Left renal cortex interstitium (tissue), 4 donors: Measurements from ENCODE around the gene ANKRD44. TPM values are rescaled to one million over a fixed set of nuclear protein-coding genes. Genes with fewer than 3 reads are reported as not detected.

Source experiments
- DNase-seq, 4 donors: peaks; one replicate each; pipeline ENCODE4 v3.0.0-alpha.2; 2013; ENCODE audit warnings: low read depth in 4 of 4, low spot score in 2 of 4, missing footprints in 1 of 4
- polyA plus RNA-seq, 4 donors: library from polyadenylated mRNA; unstranded; fragments of 120-200 nt; gene quantifications; one replicate each; pipeline ENCODE4 v1.2.1, GENCODE V29; 2013; ENCODE audit not compliant: insufficient read length in 4 of 4

The ANKRD44 gene
- polyA plus RNA-seq, 4 donors, result 9.8 to 15.7 (median 12.6) TPM

DNA sequence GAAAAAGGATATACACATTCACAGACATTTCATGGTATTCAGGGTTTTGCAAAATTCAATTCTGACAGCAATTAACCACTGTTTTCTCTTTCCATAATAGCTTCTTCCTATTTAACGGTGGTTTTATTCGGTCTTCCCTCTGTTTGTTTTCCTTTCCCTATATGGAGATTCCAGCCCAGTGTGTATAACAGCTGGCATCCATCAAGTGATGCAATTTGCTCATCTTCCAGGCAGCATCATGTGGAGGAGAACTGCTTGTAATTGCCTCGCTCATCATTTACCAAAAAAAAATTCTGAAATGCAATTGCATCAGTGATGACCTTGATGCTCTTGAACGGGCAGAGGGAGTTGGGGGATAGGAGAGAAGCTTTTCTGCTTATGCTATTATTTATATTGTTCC lies 218.1 kb downstream of the ANKRD44 start:
- DNase-seq, result peak in 2 of 4 donors; percentile 50 to 72

DNA sequence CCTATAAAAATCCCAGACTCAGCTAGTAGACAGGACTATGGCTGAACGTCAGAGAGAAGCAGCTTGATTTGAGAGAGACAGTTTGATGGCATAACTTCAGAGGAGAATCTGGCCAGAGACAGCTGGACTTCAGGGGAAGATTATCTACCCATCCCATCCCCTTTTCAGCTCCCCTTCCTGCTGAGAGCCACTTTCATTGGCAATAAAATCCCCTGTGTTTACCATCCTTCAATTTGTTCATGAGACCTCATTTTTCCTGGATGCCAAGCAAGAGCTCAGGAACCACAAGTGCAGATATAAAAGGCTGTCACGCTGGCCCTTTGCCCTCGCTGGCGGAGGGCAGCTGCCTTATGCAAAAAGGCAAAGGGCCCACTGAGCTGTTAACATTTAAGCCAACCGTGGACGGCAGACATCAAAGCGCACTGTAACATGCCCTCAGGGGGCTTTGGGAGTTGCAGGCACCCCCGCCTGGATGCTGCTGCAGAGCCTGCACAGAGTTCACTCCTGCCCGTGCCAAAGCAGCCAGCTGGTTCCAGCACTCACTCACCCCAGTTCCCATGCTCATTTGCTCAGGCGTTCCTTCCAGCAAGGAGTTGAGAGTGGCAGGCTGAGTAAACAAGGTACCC lies 219.7 kb downstream of the ANKRD44 start:
- no peak for DNase-seq

DNA sequence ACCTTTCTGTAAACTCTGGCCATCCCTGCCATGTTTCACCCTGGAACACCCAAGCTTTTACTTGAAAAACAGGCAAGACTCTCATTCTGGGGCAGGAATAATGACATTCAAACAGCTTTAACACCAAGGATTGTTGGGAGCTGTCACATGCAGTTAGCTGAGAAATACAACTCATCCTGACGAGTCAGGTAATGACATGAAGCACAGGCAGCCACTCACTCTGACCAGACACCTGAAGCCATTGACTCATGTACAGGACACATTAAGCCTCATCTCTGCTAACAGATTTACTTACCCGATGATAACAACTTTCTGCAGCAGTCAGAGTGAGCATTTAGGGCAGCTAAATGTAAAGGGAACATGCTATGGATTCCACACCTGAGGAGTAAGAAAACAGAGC lies 220.9 kb downstream of the ANKRD44 start:
- DNase-seq, result no peak

DNA sequence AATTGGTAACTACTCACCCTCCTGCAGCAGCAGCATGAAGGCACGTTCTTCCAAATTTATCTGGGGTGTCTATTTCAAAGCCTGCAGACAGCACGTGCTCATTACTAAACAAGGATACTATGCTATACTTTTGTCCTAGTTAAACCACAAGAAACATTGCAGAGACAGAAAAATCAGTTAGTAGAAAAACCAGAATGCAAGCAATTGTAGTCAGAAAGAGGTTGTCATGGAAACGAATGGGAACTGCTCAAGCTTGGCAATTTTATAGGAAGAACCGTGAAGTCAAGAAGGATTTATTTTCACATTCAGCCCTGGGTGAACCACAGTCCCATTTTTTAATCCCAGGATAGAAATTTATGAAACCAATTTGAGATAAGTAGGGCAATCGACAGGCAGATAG lies 221.9 kb downstream of the ANKRD44 start:
- DNase-seq, result no peak

DNA sequence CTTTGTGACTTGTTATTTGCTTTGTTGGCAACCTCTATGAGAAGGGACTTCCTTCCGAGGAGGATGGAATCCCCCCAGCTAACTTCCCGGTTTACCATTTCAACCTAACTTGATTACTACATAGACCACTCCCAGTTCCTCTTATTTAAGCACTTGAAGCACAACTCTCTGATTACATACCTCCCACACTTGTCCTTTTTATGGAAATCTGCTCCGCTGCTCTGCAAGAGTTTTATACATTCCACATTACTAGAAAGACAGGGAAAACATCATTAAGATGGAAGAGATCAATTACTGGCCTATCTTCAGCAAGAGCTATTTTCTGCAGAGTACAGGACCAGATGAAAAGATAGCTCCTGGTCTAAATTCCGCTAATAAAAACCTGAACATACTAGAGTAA lies 224.1 kb downstream of the ANKRD44 start:
- DNase-seq, result no peak

DNA sequence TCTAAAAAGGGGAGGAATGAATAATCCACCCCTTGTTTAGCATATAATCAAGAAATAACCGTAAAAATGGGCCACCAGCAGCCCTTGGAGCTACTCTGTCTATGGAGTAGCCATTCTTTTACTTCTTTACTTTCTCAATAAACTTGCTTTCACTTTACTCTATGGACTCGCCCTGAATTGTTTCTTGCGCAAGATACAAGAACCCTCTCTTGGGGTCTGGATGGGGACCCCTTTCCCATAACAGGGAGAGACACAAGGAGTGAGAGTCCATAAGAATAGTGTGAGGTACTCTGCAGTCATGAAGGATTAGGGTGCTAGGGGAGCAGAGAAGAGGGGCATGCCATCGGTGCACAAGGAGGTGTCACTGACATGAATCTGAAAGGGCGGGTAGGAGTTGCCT lies 224.9 kb downstream of the ANKRD44 start:
- DNase-seq, result no peak

DNA sequence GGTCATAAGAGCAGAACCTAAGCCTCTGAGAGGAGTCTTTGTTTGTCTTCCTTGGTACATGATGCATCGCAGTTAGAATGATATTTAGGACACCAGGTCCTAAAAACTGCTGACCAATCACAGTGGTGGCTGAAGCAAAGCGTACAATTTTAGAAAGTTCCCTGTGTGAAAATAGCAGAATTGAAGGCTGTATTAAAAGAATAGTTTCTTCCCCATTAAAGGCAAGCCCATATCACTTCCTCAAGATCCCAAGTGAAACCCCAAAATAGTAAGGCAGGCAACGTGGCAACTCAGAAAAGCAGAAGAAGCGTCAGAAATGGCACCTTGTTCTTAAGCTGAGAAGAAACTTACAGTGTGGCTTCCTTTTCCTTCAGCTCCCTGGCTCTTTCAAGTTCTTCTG lies 229.3 kb downstream of the ANKRD44 start:
- DNase-seq, result no peak

DNA sequence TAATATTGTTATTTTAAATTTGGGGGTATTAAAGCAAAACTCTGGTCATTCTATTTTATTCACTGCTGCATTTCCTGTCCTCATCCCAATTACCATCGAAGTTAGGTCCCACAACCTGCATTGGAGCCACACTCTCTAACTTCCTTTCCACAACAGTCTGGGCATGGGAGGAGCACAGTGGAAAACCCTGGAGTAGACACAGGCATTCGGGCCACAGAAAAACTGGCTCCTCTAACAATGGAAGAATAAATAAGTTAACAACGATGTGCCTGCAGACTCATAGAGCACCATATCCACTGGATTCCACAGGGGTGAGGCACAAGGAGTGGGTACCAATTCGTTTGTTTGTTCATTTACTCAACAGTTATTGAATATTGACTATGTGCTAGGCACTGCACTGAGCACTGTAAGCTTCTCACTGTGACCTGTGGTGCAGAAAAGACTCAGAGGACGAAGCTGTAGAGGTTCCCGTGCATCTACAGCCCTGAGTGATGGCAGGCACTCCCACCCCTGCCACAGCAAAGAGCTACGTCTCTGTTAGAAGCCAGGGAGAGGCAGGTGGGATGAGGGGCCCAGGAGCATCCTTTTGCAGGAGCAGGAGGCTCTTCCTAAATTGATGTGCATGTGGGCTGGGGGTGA lies 229.9 kb downstream of the ANKRD44 start:
- no peak for DNase-seq

DNA sequence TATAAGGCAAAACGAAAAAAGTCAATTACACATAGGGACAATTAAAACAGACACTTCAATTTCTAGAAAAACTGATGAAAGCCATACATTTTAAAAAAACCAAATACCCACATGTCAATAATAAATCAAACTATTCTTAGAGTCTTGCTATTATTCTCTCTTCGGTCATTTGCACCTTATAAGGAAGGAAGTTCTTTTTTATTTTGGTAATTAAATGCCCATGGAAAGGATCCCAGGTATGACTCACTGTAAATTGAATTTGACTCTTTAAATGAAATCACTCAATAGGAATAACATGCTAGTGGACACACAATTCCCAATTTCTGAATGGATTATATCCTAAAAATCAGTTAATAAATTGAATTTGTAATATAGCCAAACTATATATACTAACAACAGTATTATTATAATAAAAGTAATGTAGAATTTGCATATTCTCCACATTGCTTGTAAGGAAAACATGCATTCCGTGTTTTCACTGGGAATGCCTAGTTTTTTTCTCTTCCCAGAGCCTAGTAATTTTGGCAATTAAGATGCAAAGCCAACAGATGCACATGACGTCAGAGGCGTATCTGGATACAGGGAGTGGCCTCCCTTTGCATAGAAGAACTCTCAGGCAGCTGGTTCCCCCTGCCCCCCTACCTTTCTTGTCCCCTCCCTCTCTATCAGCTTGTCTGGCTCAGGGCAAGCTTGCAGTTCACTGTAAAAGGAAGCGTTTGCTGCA lies 230.6 kb downstream of the ANKRD44 start:
- no peak for DNase-seq

DNA sequence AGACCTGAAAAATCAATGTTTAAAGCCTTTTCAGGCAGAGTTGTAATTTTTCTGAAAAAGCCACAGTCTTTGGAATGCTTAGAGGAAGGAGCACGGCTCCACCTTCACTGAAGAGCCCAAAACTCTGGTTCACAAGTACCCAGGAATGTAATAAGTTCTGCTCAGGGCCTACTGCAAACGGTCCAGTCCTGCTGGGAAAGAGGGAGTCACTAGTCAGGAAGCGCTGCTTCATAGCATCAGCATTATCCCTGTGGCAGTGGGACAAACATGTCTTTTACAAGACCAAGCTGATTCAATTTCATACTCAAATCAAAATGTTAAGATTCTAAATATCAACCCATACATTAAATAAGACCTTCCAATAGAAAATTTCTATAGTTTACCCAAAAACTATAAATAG lies 231.2 kb downstream of the ANKRD44 start:
- no peak for DNase-seq

DNA sequence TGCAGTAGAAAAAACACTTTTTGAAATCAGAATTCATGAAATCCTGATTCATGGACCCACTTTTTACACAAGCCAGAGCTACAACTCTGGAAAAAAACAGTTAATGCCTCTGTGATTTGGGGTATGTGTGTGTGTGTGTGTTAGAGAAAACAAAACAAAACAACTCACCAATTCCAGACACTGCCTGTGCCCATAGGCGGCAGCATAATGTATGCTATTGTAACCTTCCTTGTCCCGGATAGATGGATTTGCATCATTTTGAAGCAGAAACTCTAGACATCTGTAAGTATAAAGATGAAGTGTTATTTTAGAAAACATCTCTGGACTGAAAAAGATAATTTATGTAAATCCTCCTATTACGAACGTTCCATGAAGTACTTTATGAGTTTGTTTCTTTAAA lies 232.0 kb downstream of the ANKRD44 start:
- no peak for DNase-seq

DNA sequence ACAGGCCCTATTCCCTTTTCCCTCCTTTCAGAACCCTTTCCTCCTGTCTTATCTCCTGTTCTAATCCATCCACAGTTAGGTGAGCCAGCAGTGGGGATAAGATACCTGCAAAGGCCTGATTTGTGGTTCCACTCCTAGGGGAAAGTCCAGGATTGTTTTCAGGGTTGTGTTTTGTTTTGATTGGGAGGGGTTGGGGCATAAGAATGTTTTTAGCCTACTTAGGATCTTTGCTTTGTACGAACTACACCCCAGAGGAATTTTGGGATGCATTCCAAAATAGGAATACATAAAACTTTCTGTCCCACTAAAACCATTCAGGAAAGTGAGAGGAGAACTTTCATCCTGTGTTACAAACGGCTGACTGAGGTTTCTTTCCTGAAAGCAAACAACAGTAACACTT lies 233.2 kb downstream of the ANKRD44 start:
- DNase-seq, result no peak

DNA sequence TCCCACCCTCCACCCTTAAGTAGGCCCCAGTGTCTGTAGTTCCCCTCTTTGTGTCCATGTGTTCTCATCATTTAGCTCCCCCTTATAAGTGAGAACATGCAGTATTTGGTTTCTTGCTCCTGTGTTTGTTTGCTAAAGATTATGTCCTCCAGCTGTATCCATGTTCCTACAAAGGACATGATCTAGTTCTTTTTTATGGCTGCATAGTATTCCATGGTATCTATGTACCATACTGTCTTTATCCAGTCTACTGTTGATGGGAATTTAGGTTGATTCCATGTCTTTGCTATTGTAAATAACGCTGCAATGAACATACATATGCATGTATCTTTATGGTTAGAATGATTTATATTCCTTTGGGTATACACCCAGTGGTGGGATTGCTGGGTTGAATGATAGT lies 233.9 kb downstream of the ANKRD44 start:
- no peak for DNase-seq

DNA sequence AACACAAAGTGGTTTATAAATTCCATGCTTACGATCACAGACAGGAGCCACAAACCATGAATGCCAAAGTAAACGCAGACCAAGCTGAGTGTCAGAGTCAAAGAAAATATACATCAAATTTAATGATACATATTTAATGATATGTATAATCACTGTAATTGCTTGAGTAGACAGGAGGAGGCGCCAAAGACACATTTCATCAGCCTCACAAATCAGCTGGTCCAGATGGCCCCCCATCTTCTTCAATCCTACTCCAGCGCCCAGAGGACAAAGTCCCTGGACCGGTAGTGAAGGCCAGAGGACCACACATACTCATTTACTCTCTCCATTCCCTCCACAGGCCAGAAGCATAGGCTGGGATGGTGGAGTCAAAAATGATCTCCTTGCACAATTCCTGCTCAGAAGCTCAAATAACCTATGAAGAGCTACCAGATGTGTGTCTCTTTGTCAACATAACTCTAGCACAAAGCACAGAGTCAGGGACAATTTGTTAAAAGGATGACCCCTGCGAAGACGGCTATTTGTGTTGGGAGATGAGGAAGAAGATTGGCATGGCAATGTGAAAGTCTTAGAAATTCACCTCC lies 234.7 kb downstream of the ANKRD44 start:
- DNase-seq, result no peak

DNA sequence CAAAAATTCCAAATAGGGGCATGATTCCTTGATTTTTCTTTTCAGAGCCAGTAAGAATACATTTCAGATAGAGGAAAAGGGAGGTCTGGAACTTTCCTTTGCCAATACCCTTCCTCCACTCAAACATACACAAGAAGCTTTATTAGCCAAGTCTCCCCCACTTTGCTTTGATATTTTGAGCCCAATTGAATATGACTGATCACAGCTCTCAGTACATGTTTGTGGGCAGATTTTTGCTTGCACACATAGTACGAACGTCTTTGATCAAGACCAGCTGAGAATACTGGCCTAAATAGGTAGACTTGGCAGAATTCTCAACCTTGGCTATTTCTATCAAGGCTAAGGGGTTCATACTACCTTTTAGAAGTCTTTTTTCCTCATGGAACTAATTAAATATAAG lies 235.3 kb downstream of the ANKRD44 start:
- DNase-seq, result no peak

DNA sequence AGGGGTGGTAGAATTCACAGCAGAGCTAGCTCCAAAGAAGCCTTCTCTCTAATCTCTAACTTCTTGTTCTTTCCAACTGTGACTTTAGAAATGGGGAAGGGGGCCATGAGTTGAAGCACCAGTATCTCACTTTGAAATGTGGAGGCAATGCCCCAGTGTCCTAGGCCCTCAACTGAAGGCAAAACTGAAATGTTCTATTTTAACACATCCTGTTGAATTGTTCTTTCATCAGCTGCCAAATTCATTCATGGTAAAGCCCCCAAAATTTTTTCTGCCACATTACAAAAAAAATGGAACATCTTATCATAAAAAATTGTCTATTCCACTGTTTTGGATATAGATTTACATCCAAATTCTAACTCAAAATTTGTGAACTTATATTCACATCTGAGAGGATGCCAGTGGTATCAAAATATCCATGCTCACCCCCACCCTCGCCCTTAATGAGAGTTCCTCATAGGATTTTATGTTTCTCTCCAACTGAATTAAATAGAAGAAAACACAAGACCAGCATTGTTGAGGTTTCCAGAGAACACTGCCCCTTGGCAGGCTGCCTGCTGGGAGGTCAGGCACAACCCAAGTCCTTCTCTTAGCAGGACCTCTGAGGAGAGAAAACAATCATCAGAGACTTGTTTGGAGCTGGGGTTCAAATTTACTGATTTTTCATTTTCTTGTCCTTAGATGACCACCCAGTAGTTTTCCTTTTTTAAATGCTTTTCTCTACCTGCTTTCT lies 236.7 kb downstream of the ANKRD44 start:
- no peak for DNase-seq

DNA sequence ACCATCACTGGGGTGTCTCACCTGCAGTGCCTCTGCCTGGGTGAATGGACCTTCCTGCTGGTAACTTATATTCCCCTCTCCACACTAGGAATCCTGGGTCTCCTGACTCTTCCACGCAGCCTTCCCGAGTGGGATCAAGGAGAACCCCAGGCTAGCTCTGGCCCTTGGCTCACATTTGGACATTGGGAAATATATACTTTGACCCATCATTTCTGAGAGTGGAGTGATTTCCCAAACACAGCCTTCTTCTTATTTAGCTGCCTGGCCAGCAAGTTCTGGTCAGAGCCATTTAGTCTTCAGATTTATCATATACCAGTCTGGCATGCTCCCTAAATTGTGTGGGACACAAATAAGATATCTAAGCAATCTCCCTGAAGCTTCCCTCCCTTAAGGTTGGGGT lies 237.3 kb downstream of the ANKRD44 start:
- no peak for DNase-seq

DNA sequence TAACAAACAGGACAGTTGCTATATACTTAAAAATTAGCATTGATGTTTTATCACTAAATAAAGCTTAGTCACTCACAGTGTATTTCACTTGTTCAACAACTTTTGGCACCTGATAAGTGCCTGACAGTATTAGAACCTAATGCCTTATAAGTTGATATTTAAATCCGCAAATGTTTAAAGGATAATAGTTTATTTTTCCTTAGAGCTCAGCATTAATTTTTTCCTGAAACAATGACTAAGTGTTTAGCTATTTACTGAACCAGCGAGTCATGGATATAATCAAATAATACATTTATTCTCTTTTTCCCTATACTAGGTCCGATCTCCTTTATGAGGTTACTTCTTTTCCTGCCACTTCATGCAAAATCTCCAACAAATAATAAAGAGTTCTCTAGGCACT lies 238.0 kb downstream of the ANKRD44 start:
- DNase-seq, result no peak

DNA sequence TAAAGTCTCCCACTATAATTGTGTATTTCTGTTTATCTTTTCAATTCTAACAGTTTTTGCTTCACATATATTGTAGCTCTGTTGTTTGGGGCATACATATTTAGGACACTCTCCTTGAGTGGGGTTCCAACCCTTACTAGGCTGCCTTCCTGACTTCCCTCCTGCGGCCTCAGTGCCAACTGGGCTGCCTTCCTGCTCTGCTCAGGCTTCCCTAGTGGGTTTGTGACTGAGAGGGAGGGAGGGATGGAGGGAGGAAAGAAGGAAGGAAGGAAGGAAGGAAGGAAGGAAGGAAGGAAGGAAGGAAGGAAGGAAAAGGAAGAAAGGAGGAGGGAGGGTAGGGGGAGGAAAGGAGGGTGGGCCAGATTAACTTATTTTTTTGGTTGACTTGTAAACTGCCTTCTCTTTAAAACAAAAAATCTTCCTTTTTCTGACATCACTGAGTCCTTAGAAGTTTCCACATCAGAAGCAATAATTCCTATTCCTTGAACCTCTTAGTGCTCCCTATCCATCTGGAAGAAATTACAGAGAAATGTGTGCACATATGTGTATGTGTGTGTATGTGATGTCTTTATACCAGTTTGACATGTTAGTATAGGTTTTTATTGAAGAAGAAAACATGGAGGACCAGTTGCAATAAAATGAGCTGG lies 238.7 kb downstream of the ANKRD44 start:
- DNase-seq, result no peak

DNA sequence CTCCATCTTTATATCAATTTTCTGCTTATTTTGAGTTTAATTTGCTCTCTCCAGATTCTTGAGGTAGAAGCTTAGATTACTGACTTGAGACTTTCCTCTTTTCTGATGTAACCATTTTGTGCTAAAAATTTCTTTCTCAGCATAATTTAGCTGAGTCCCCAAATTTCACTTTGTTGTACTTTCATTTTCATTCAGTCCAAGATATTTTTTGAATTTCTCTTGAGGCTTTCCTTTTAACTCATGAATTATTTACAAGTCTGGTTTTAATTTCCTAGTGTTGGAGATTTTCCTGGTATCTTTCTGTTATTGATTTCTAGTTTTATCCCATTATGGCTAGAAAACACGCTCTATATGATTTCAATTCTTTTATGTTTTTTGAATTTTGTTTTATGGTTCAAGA lies 239.4 kb downstream of the ANKRD44 start:
- no peak for DNase-seq

DNA sequence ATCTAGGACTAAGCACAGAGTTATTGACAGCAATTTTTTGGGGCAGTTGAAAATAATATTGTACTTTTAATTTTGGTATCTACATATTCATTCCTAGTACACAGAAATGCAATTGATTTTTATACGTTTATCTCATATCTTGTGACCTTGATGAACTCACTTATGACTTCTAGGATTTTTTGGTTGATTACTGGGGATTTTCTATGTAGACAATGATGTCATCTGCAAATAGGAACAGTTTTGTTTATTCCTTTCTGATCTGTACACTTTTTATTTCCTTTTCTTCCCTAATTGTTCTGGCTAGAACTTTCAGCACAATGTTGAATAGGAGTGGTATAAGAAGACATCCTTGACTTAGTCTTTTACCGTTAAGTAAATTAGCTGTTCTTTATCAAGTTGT lies 240.6 kb downstream of the ANKRD44 start:
- no peak for DNase-seq
